HG03521 (cell line): ENCODE results near the gene TRIP13.
"Not testable (repeated sequence)": the region's sequence is repeated elsewhere in the genome, so short reads cannot be mapped to it uniquely, and the experiment has no call there.

ENCODE experiments used
- ATAC-seq: cut with Tn5 transposase; IDR thresholded peaks from one replicate; pipeline ENCODE4 v1.9.1; 2021; ENCODE audit warnings: mild to moderate bottlenecking, moderate library complexity; ENCODE audit not compliant: unreplicated experiment

Gene TRIP13

DNA sequence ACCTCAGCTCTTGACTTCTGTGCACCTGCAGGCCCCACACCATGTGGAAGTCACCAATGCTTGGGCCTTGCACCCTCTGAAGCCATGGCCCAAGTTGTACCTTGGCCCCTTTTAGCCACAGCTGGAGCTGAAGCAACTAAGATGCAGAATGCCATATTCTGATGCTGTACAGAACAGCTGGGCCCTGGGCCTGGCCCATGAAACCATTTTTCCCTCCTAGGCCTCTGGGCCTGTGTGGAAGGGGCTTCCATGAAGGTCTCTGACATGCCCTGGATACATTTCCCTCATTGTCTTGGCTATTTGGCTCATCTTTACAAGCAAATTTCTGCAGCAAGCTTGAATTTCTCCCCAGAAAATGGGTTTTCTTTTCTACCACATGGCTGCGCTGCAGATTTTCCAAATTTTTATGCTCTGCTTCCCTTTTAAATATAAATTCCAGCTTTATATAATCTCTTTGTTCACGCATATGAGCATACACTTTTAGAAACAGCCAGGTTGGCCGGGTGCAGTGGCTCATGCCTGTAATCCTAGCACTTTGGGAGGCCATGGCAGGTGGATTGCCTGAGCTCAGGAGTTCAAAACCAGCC lies 41.8 kb downstream of the TRIP13 start:
- ATAC-seq, result not testable (repeated sequence)

DNA sequence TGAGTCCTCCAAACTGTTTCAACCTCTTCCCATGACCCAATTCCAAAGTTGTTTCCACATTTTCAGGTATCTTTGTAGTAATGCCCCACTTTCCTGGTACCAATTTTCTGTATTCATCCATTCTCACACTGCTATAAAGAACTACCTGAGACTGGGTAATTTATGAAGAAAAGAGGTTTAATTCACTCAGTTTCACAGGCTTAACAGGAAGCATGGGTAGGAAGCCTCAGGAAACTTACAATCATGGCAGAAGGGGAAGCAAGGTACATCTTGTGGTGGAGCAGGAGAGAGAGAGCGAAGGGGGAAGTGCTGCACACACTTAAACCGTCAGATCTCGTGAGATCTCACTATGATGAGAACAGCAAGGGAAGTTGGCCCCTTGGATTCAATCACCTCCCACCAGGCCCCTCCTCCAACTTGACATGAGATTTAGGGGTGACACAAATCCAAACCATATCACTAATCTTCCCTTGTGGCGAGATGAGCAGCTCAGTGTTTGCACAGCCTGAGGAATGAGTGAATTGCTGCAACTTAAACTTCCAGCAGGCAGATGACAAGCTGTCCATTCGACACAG lies 42.9 kb downstream of the TRIP13 start:
- ATAC-seq, result no peak

DNA sequence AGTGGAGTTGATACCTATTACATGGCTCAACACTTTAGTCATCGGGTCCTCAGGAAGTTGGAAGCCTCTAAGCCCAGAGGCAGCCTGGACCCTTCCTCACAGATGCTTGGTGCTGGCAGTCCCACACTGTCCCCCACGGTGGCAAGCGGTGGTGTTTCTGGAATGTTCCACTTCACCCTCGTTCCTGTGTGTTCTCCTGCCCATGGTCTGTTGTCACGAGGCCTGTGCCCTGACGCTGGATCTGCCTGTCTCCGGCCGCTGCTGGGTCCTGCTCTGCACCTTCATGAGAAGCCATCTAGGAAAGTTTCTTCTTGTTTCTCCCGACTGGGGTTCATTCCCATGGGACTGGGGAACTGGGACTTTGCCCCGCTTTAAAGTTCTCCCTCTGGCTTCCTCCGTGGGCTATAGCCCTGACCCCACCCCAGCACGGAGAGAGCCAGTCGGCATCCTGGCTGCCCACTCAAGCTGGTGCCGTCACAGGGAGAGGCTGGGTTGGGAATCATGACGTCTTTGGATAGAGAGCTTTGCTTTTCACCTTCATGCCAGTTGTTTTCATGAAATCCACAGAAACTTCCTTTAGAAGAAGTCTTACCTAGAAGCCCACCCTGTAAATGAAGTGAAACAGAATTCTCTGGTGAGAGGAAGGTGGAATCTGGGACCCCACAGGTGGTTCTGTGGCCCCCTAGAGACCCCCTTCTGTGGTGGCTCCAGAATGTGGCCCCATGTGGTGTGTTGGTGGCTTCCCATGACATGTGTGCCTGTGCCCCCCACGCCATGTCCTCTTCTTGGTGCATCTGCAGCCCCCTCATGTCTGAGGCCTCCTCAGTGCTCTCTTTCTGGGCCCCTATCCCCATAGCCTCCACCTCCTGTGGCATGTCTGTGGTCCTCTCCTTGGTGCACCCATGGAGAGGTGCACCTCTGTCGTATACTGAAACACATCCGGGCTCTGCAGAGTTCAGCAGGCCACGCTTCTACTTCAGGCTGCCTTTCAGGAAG lies 43.8 kb downstream of the TRIP13 start:
- no peak for ATAC-seq

DNA sequence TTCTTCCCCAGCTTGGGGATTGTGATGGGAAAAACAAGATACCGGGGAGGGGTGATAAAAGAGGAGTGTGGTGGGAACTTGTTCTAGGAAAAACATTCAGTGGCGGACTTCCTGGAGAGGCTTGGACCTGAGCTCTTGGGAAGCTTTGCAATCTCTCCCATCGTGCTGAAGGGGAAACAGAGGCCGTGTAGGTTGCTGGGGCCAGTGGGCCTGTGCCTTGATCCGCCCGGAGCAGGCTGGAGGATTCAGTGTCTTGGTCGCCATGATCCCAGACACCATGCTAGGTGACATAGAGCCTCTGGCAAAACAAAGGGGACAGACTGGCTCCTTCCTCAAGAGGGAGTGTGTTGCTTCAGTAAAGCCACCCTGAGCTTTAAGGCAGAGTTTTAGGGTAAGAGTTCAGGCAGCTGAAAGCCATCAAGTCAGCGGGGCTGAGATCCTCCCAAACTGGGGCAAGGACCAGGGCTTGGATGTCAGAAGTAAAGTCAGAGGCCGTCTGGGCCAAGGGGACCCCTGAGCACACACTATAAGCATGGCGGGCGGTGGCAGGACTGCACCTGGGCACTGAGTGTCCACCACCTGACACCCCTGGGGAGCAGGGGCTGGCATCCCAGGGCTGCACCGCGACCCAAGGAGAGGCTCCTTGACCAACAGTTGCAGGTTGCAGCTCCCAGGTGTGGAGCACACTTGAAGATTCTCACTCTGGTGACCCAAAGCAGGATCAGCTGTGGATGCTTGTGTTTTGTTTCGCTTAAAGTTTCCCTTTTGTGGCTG lies 44.7 kb downstream of the TRIP13 start:
- ATAC-seq, result no peak

DNA sequence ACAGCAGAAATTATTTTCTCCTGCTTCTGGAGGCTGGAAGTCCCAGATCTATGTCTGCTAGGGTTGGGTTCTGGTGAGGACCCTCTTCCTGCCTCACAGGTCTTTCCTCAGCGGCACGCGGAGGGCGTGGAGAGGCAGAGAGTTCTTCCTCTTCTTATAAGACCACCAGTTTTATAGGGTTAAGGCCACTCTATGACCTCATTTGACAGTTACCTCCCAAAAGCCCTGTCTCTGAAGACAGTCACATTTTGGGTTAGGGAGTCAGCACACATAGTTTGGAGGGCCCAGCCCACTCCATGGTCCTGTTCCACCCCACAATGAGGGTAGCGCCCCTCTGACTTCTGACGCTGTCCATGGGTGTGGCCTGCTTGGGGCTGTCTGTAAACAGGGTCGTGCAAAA lies 46.7 kb downstream of the TRIP13 start:
- ATAC-seq, result no peak

DNA sequence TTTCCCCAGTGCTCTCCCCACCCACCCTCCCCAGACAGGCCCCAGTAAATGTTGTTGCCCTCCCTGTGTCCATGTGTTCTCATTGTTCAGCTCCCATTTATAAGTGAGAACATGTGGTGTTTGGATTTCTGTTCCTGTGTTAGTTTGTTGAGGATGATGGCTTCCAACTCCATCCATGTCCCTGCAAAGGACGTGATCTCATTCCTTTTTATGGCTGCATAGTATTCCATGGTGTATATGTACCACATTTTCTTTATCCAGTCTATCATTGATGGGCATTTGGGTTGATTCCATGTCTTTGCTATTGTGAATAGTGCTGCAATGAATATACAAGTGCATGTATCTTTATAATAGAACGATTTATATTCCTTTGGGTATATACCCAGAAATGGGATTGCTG lies 48.1 kb downstream of the TRIP13 start:
- ATAC-seq, result not testable (repeated sequence)

DNA sequence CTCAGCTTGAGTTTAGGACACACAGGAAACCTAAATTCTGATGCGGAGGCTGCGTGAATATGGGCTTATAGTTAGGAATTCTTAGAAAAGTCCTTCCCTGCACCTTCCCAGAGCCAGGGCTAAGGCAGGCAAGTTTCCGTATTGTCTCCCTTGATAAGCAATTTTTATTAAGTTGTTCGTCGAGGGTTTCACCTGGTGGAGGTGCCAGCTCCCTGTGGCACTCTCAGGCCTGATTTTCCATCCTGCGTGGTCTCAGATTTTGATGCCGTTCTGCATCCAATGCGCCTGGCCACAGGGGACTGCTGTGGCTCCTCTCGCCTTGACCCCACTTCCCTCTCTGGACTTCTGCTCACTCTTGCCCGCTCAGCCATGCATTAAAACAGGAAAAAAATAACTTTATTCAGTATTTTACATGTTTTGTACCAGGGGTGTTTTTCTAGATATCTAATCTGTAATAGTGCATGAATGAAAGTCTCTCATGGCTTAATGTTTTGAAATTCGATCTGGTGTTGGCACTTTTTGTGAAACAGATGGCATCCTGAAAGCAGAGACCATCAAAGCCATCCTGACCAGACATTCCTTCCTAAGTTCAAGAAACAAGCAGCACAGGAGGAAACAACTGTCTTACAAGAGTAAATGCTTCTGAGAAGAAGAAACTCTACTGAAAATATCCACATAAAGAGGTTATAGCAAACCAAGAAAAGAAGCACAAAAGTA lies 50.7 kb downstream of the TRIP13 start:
- no peak for ATAC-seq

DNA sequence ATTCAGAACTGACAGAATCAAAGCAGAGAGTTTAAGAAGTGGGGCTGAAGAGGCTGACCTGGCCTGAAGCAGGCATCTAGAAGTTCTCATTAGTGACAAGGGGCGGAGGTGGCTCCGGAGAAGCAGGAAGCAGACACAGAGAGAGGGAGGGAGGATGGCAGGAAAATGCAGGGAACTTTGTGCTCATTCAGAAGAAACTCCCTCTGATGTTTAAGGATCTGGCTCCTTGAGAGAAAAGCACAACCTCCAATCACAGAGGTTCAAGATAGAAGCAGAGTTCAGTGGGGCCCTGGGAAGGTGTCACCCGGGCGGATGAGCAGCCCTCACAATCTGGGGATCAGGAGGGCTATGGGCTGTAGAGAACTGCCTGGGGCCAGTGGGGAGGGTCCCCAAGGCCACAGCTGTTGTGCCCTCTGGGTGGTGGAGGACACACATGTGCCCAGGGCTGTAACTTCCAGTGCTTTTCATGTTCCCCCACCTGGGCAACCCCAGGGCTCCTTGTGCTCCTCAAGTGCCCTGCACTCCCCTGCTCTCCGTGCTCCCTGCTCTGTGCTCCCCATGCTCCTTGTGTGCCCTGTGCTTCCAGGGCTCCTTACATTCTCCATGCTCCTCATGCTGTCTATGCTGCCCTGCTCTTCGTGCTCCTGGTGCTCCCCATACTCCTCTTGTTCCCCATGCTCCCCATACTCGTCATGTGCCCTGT lies 51.4 kb downstream of the TRIP13 start:
- ATAC-seq, result no peak

DNA sequence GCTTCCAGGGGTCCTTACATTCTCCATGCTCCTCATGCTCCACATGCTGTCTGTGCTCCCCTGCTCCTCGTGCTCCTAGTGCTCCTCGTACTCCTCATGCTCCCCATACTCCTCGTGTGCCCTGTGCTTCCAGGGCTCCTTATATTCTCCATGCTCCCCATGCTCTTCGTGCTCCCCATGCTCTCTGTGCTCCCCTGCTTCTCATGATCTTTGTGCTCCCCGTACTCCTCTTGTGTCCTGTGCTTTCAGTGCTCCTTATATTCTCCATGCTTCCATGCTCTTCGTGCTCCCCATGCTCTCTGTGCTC lies 51.9 kb downstream of the TRIP13 start:
- no peak for ATAC-seq

DNA sequence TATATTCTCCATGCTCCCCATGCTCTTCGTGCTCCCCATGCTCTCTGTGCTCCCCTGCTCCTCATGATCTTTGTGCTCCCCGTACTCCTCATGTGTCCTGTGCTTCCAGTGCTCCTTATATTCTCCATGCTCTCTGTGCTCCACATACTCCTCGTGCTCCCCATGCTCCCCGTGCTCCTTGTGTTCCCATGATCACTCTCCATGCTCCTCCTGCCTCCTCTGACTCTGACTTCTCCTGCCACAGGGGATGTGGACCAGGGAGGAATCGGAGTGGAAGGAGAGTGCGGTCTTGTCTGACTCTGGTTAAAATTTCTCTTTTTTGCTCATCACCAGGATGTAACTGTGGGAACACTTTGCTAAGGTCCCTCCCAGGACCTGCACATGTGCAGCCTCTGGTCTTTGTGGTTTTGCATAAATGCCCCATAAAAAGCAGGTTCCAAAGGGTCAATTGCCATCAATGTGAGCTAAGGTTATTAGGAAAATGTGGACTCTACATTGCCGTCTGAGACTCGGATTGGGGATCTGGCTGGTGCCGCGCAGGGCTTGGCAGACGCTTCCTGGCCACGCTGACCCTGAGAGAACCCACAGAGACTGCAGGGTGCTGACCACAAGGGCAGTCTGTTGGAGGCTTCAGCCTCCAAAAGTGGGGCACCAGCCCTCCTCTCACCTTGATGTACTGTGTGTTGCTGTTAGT lies 52.5 kb downstream of the TRIP13 start:
- ATAC-seq, result no peak

DNA sequence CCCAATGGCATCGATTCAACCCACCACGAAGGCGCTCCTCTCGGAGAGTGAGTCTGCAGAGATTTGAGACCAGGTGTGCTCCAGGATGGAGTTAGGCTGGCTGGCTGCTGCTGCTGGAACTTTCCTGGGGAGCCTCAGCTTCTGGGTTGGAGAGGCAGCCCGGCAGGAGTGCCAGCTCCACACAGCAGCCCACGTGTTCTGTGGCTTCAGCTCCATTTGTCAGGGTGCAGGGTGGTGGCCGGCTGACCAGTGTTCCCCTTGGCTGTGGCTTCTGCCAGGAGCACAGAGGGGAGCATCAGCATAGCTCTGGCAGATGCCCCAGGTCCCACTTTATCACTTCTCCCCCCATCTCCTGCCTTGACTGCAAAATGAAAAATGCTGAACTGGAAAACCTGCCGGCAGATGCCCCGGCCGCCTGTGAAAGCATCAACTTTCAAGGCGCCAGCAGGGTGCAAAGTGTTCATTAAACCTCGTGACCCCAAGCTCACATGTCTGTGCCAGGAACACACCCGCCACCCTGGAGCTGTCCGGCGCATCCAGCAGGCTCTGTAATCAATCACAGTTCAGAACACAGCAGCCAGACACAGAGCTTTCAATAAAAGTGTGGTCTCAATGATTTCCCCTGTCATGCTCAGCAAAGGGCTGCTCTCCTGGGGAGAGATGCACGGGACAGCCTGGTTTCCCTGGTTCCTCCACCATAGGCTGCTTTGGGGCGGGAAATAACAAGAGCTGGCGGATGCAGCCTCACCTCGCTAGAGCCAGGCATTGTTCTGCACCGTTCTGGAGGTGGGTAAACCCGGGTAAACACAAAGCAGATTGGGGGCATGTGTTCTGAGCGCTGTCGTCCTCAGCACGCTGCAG lies 53.2 kb downstream of the TRIP13 start:
- no peak for ATAC-seq

DNA sequence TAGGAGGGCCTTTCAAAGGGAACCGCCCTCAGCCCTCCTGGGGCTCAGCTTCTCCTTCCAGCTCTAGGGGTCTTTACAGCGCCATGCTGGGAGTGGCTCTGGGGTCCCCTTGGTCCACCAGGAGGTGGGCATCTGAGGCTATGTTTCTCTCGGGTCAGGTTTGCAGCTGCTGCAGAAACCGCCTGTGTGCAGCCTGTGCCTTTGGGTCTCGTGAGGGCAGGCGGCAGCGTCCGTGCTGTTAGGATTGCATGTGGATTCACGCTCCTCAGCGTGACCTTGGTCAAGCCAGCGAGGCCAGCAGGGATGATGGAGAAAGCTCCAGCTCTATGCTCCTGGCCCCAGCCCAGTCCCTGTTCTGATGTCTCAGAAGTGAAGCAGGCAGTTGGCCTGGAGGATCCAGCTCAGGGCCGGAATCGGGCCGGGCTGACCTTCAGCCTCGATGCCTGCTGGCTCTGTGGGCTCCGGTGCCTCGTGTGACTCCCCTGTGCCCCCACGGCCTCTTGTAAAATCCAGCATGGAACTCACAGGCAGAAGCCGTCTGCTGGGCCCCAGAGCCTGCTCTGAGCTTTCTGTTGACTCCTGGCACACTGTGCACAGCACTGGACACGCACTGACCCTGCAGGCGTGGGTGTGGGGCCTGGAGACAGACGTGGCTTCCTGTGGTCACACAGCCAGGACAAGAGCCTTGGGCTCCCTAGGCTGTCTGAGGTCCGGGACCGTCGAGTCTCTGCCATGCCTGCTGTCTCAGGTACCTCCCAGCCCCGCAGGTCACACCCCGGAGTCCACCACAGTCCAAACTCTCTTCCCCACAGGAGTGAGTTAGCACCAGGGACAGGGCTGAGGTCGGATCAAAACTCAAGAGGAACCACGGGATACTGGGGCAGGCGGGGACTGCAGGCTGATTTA lies 54.3 kb downstream of the TRIP13 start:
- ATAC-seq, result no peak

DNA sequence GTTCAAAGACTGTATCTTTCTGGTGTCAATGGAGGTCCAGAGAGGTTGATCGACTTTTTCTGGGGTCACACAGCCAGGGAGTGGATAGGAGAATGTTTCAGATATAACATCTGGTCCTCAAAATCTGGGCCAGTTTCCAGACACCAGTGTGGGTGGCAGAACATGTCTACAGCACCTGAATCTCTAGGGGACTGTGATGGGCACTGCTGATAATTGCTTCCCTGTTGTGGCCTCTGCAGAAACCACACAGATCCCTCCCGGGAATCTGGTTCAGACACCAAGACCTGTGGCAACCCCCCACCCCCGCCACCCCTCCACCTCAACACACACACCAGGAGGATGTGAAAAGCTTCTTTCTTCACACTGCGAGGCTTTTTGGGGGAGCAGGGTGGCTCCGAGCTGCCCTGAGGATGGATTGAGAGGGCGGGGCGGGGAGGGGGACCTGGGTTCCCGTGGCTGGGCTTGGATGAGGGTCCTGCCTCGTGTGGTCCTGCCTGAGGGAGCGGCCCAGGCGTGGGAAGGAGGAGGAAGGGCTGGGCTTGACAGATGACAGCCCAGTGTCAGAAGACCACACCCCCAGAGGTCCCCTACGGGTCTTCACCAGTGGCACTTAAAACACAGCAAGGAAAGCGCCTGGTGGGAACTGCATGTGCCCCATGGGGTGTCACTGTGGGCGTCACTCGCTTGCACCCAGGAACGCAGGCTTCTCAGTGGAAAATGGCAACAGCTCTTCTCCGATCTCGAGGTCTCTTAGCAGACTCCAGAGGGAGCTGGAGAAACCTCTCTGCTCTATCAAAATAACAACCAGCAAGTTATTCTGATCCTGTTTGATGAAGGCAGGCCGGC lies 55.2 kb downstream of the TRIP13 start:
- ATAC-seq, result no peak

DNA sequence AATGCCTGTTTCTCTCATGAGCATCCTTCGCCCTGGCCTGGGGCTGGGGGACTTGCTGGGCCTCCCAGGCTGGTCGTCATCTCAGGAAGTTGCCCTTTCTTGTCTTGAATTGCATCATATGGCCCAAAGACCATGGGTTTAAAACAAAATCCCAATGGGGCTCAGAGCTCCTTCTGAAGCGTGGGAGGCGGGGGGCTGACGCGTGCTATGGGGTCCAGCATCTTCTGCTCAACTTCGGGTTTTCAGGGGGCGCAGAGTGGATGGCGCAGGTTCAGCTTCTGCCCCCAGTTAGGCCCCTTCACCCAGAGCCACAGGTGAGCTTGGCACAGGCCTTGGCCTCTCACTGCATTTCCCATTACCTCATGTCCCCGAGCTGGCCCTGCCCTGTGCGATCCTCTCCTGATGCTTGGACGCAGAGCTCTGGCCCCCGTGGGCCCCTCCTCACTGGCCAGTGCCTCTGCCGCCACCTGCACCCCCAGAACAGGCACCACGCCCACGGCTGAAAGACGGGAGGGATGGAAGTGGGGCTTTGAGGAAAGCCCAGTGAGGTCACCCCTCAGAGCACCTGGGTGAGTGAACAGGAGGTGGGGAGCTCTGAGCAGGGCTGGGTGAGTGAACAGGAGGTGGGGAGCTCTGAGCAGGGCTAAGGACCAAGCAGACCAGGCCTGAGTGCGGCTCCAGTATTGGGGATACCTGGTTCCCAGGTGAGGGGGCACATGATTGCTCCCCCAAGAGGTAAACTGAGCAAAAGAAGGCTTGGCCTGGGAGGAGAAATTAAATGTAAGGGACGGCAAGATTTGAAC lies 56.0 kb downstream of the TRIP13 start:
- ATAC-seq, result no peak

DNA sequence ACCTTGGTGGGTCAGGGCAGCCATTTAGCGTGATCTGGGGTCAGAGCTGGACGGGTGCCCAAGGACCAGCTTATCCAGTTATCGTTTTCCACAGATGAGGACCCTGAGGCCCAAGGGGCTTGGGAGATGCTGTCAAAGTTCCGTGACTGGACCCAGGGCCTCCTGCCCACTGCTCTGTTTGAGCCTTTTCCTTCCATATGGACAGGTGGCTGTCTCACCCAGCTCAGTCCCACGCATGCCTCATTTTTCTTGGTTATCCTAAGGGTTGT lies 56.5 kb downstream of the TRIP13 start:
- ATAC-seq, result no peak
